Measurements from ENCODE around the gene TRAM2. TPM values are rescaled to one million over a fixed set of nuclear protein-coding genes. Genes with fewer than 3 reads are reported as not detected.

Gene TRAM2
- total RNA-seq, 1 experiment from 2014 or later, result 21.2 TPM

DNA sequence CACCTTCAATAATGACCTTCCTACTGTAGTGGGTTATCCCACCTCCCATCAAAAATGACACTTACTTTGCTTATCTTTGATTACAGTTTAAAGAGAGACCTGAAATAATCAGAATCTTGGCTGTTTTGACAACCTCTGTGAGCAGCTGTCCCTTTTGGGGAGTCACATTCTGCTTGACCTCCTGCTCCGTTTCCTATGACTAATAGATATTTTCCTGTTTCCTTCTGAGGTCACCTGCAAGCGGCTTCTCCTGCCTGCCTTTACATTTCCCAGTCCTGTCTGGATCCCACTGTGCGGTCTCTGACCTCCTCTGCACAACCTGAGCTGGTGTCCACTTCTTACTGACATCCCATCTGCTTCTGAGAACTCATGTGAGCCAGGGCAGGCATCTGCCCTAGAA lies 54.2 kb downstream of the TRAM2 start:
- Histone ChIP-seq H3K4ac (ENCODE audit: low read depth, low read length) (no peak overlapping the region), H3K27ac (ENCODE audit: insufficient read length, low read depth, low read length) (no peak overlapping the region), H3K23ac (ENCODE audit: insufficient read length, low read depth, low read length) (no peak overlapping the region), H3K27me3 (ENCODE audit: insufficient read depth, low read length) (no peaks in the 10 kb centered on the region), H3K9me3 (ENCODE audit: control insufficient read depth, low read depth, low read length) (no peaks in the 10 kb centered on the region), H2BK120ac (ENCODE audit: low read depth, low read length, poor library complexity, severe bottlenecking) (no peak overlapping the region), H2BK15ac (ENCODE audit: low read depth, low read length) (no peak overlapping the region), H2BK20ac (ENCODE audit: low read depth, low read length, poor library complexity, severe bottlenecking) (no peak overlapping the region), H3K9ac (ENCODE audit: extremely low read depth, insufficient read length, low read length) (no peak overlapping the region), H3K23me2 (ENCODE audit: insufficient read length, low read depth, low read length, poor library complexity, severe bottlenecking) (no peaks in the 10 kb centered on the region), H3K4me2 (ENCODE audit: insufficient read depth, insufficient read length, low read length) (no peak overlapping the region), H3T11ph (ENCODE audit: low read length) (no peak overlapping the region), H3K79me1 (ENCODE audit: insufficient read depth, low read depth, low read length, poor library complexity, severe bottlenecking) (no peaks in the 10 kb centered on the region), H4K5ac (ENCODE audit: insufficient read length, low read depth, low read length) (no peak overlapping the region), H3K14ac (ENCODE audit: insufficient read depth, low read length) (no peak overlapping the region), H4K91ac (ENCODE audit: insufficient read length, low read depth, low read length) (no peak overlapping the region), H4K20me1 (ENCODE audit: control insufficient read depth, insufficient read depth, insufficient read length) (no peaks in the 10 kb centered on the region), H4K8ac (replicated peaks; ENCODE audit: insufficient read length, low read depth, low read length) (no peak overlapping the region), H2AFZ (ENCODE audit: low read length) (no peak overlapping the region), H3K56ac (ENCODE audit: insufficient read length, low read depth, low read length) (no peak overlapping the region), H3K4me1 (ENCODE audit: insufficient read depth, low read length) (no peaks in the 10 kb centered on the region; the same call in 1 of the 2 replicates), H2BK5ac (ENCODE audit: insufficient read length, low read length) (no peak overlapping the region), H2BK12ac (ENCODE audit: insufficient read length, low read depth, low read length) (no peak overlapping the region), H3K18ac (ENCODE audit: insufficient read length, low read depth, low read length) (no peak overlapping the region), H3K79me2 (ENCODE audit: insufficient read depth, low read length) (peaks cover 2% of the 10 kb centered on the region; the same call in 1 of the 2 replicates), H2AK5ac (ENCODE audit: insufficient read length, low read length) (no peak overlapping the region)
- Mint-ChIP-seq H3K36me3 (ENCODE audit: insufficient read depth in 1 of 3, low read depth in 3 of 3) (peaks cover 0 to 6% (median 0%) of the 10 kb centered on the region in 3 experiments; a peak in 2 of 7 replicates), H3K9me3 (no peaks in the 10 kb centered on the region), H3K27me3 (ENCODE audit: low read depth) (no peaks in the 10 kb centered on the region), H3K27ac (peak overlapping the region; percentile 46 to 68 (median 67); a peak in 3 of 7 replicates), H3K4me3 (no peak overlapping the region), H3K4me1 (peaks cover 20 to 30% of the 10 kb centered on the region in 2 experiments)
- WGBS (ENCODE audit: extremely low coverage, insufficient read length, low lambda C conversion rate), result no CpG with 5 or more reads among the region's 3 CpGs
- TF ChIP-seq, protein P1, sequence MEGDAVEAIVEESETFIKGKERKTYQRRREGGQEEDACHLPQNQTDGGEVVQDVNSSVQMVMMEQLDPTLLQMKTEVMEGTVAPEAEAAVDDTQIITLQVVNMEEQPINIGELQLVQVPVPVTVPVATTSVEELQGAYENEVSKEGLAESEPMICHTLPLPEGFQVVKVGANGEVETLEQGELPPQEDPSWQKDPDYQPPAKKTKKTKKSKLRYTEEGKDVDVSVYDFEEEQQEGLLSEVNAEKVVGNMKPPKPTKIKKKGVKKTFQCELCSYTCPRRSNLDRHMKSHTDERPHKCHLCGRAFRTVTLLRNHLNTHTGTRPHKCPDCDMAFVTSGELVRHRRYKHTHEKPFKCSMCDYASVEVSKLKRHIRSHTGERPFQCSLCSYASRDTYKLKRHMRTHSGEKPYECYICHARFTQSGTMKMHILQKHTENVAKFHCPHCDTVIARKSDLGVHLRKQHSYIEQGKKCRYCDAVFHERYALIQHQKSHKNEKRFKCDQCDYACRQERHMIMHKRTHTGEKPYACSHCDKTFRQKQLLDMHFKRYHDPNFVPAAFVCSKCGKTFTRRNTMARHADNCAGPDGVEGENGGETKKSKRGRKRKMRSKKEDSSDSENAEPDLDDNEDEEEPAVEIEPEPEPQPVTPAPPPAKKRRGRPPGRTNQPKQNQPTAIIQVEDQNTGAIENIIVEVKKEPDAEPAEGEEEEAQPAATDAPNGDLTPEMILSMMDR (conservative IDR thresholded peaks at IDR 0.05), result no peak
- no peak for DNase-seq

Data from H9 (cell line).